ENCODE measurements around the gene ANKH. TPM values are rescaled to one million over a fixed set of nuclear protein-coding genes. Genes with fewer than 3 reads are reported as not detected.

ANKH gene
- total RNA-seq, 1 experiment from 2014 or later: 65.2 TPM

DNA sequence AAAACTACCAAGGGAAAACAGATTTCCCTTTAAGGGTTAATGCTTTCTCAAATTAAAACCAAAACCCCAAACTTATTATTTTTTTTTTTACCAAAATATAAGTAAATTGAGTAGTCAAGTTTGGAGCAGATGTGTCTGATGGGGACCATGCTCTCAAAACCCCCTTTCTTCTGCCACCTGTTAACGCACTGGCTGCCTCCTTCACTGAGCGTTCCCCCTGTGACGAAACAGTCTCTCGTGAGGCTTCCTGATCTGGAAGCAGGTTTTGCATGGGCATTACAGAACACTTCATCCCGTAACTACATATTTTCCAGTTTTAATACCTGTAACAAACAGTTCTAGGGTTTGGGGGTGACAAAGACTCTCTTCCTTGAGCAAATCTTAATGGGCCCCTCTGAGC lies 59.4 kb downstream of the ANKH start:
- no TSS peak for BruUV-seq (replicated peaks)
- Histone ChIP-seq H3K4me3 (replicated peaks in 1 of 2; ENCODE audit: low read depth in 1 of 2, low read length in 2 of 2) (no peak overlapping the region), H3K79me2 (ENCODE audit: insufficient read depth, low read length) (no peaks in the 10 kb centered on the region), H3K27me3 (ENCODE audit: insufficient read depth, low read length) (no peaks in the 10 kb centered on the region), H3K9ac (ENCODE audit: low read length) (no peak overlapping the region), H3K9me2 (ENCODE audit: insufficient read depth) (no peaks in the 10 kb centered on the region), H3K4me2 (ENCODE audit: low read length) (no peak overlapping the region), H2AFZ (ENCODE audit: low read depth, low read length, poor library complexity, severe bottlenecking) (no peak overlapping the region), H4K20me1 (ENCODE audit: insufficient read depth) (no peaks in the 10 kb centered on the region), H3K9me3 (ENCODE audit: control insufficient read depth in 1 of 2, insufficient read depth in 1 of 2, low read depth in 1 of 2, low read length in 2 of 2) (no peaks in the 10 kb centered on the region), H3K36me3 (ENCODE audit: control insufficient read depth in 1 of 2, insufficient read depth in 2 of 2, low read length in 2 of 2) (no peaks in the 10 kb centered on the region), H3K4me1 (ENCODE audit: control insufficient read depth in 1 of 2, insufficient read depth in 2 of 2, low read length in 2 of 2) (peaks cover 25 to 38% of the 10 kb centered on the region in 2 experiments), H3K27ac (ENCODE audit: low read depth, low read length) (no peak overlapping the region)
- TF ChIP-seq EZH2phosphoT487 (IDR thresholded peaks at IDR 0.05; ENCODE audit: borderline replicate concordance) (no peak), CBX3 (IDR thresholded peaks at IDR 0.05; ENCODE audit: low read depth) (no peak), CEBPB (IDR thresholded peaks at IDR 0.05; ENCODE audit: low read depth) (no peak), MAX (IDR thresholded peaks at IDR 0.05) (no peak), POLR2A (IDR thresholded peaks at IDR 0.05; ENCODE audit: borderline replicate concordance, extremely low read depth, insufficient read depth, insufficient read length) (no peak), CTCF (IDR thresholded peaks at IDR 0.05 in 2 of 3, conservative IDR thresholded peaks at IDR 0.05 in 1 of 3; ENCODE audit: borderline replicate concordance in 1 of 3, insufficient read depth in 1 of 3, low read depth in 2 of 3, low read length in 2 of 3) (no peak)
- ChIA-PET RAD21 (ENCODE audit: low non-redundant PET in 1 of 2, low total read pairs in 2 of 2, uncharacterized antibody in 2 of 2, unreplicated experiment in 2 of 2) (no interaction called here), POLR2A (no interaction called here), CTCF (no interaction called here)
- ATAC-seq (no peak), DNase-seq (ENCODE audit: low read depth, low spot score) (no peak)
- intact Hi-C loops (cut with micrococcal nuclease): no loop called here

DNA sequence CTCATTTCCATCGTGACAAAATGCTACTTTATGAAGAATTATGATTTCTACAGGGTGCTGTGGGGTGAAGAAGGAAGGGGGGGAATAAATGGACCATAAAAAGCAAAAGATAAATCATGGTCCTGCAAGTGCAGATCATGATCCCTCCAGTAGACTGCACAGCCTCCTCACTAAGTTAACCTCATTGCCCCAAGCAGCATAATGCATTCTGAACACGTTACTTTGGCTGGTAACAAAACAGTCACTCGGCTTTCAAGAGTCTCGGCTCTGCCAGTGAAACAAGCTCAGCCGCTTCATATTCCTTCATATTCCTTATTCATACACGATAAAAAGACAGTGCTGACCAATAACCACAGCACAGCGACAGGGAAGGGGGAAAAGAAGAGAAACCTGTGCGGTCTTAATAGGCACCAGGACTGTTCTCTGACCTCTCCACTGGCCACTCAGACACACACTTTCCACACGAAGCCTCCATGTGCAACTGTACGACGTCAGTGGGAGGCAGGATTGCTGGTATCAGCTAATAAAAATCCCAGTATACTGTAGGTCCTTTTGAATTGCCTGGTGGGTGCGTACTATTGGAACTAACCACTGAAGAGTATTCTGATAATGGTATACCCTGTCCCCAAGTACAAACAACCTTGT lies 60.5 kb downstream of the ANKH start:
- H4K20me1 ChIP-seq (ENCODE audit: insufficient read depth): no peaks in the 10 kb centered on the region
- H3K9ac ChIP-seq (ENCODE audit: low read length): peak overlapping the region; percentile 51; the same call in 1 of the 2 replicates
- ChIA-PET POLR2A (no interaction called here), RAD21 (ENCODE audit: low non-redundant PET in 1 of 2, low total read pairs in 2 of 2, uncharacterized antibody in 2 of 2, unreplicated experiment in 2 of 2) (interaction anchor here in 1 of 2 experiments (0.6 kb wide), 1 partner anchor 60 kb away, joined by 4 read pairs; the partner anchor contains the start of gene ANKH), CTCF (no interaction called here)
- no peaks in the 10 kb centered on the region for H3K27me3 ChIP-seq (ENCODE audit: insufficient read depth, low read length)
- no peak overlapping the region for H2AFZ ChIP-seq (ENCODE audit: low read depth, low read length, poor library complexity, severe bottlenecking)
- intact Hi-C loops (cut with micrococcal nuclease): no loop called here
- peak overlapping the region; percentile 79 for H3K27ac ChIP-seq (ENCODE audit: low read depth, low read length)
- H3K4me1 ChIP-seq (ENCODE audit: control insufficient read depth in 1 of 2, insufficient read depth in 2 of 2, low read length in 2 of 2): peaks cover 27 to 39% of the 10 kb centered on the region in 2 experiments
- no peaks in the 10 kb centered on the region for H3K79me2 ChIP-seq (ENCODE audit: insufficient read depth, low read length)
- no peaks in the 10 kb centered on the region for H3K9me3 ChIP-seq (ENCODE audit: control insufficient read depth in 1 of 2, insufficient read depth in 1 of 2, low read depth in 1 of 2, low read length in 2 of 2)
- no peak for TF ChIP-seq MAX (IDR thresholded peaks at IDR 0.05)
- TF ChIP-seq EGR1 (IDR thresholded peaks at IDR 0.05; ENCODE audit: low read depth): no peak
- TF ChIP-seq POLR2AphosphoS5 (IDR thresholded peaks at IDR 0.05; ENCODE audit: low read depth, low read length): no peak
- no peak for TF ChIP-seq POLR2A (IDR thresholded peaks at IDR 0.05; ENCODE audit: borderline replicate concordance, extremely low read depth, insufficient read depth, insufficient read length)
- no peaks in the 10 kb centered on the region for H3K9me2 ChIP-seq (ENCODE audit: insufficient read depth)
- no TSS peak for BruUV-seq (replicated peaks)
- H3K4me3 ChIP-seq (replicated peaks in 1 of 2; ENCODE audit: low read depth in 1 of 2, low read length in 2 of 2): peak overlapping the region in 1 of 2 experiments; percentile 50; a peak in 2 of 4 replicates
- ATAC-seq (no peak), DNase-seq (ENCODE audit: low read depth, low spot score) (no peak)
- no peaks in the 10 kb centered on the region for H3K36me3 ChIP-seq (ENCODE audit: control insufficient read depth in 1 of 2, insufficient read depth in 2 of 2, low read length in 2 of 2)
- H3K4me2 ChIP-seq (ENCODE audit: low read length): peak overlapping the region; percentile 78
